LNCaP clone FGC (cell line): Measurements from ENCODE around the gene SMIM24.

ENCODE experiments used
- DNase-seq: peaks from one replicate; pipeline ENCODE4 v3.0.0-alpha.2; 2011; ENCODE audit warnings: low read depth
- H3K4me3 ChIP-seq: 2 replicates; pipeline ENCODE4 v1.5.1; 2011; ENCODE audit warnings: mild to moderate bottlenecking, low read depth, low read length, control low read depth
- TF ChIP-seq, protein P1 (sequence below): IDR thresholded peaks from 2 replicates; pipeline ENCODE4 v1.5.1; 2012; ENCODE audit warnings: mild to moderate bottlenecking; ENCODE audit not compliant: control insufficient read depth, insufficient read depth; ENCODE audit errors: extremely low read depth

The SMIM24 gene

DNA sequence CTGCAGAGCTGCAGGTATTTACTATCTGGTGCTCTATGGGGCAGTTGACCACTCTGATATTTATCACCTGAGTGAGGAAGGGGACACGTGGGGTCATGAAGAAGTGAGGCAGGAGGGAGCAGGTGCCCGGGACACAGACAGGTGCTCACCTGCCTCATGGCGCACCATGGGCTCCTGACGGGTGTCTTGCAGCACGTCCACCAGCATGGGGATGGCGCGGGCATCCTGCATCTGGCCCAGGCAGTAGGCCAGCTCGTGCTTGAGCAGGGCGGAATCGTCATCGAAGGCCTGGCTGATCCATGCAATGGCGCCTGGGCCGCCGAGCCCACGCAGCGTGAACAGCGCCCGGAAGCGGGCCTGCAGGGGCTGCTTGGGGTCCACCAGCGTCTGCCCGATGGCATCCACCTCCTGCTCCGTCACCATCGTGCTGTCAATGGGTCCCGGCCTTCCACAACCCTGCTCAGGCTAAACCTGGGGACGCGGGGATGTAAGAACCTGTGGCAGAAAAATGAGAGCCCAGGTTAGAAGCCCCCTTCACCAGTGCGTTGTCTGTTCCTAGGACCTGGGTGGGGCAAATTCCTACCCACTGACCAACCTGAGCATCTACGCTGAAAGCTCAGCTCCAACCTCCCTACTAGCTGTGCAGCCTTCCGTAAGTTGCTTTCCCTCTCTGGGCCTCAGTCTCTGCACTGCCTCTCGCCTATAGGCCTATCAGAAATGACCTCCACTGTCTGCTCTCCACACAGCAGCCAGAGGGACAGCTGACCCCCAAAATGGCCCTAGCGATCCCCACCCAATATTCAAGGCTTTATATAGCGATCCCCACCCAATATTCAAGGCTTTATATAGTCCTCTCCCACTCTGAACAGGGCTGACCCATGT lies 16.3 kb upstream of the SMIM24 start:
- no peak overlapping the region for H3K4me3 ChIP-seq
- TF ChIP-seq, protein P1, sequence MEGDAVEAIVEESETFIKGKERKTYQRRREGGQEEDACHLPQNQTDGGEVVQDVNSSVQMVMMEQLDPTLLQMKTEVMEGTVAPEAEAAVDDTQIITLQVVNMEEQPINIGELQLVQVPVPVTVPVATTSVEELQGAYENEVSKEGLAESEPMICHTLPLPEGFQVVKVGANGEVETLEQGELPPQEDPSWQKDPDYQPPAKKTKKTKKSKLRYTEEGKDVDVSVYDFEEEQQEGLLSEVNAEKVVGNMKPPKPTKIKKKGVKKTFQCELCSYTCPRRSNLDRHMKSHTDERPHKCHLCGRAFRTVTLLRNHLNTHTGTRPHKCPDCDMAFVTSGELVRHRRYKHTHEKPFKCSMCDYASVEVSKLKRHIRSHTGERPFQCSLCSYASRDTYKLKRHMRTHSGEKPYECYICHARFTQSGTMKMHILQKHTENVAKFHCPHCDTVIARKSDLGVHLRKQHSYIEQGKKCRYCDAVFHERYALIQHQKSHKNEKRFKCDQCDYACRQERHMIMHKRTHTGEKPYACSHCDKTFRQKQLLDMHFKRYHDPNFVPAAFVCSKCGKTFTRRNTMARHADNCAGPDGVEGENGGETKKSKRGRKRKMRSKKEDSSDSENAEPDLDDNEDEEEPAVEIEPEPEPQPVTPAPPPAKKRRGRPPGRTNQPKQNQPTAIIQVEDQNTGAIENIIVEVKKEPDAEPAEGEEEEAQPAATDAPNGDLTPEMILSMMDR = no peak
- DNase-seq = no peak

DNA sequence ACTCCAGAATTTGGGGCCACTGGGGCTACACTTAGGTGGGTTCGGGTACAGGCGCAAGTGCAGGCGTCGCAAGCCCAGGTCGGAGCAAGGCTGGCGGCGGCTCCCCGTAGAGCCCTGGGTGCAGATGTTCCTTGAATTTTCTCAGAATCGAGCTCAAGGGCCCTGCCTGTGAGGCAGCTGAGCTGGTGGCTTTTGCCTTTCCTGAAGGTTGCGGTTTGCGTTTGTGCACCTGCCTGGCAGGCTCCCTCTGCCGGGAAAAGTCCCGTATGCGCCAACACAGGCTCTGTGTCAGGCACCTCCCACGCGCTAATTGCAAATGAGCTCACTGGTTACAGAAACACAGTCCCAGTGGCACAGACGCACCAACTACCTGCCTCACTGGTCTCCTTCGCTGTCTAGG lies 14.2 kb upstream of the SMIM24 start:
- no peak overlapping the region for H3K4me3 ChIP-seq
- DNase-seq = no peak
- TF ChIP-seq, protein P1 = no peak

DNA sequence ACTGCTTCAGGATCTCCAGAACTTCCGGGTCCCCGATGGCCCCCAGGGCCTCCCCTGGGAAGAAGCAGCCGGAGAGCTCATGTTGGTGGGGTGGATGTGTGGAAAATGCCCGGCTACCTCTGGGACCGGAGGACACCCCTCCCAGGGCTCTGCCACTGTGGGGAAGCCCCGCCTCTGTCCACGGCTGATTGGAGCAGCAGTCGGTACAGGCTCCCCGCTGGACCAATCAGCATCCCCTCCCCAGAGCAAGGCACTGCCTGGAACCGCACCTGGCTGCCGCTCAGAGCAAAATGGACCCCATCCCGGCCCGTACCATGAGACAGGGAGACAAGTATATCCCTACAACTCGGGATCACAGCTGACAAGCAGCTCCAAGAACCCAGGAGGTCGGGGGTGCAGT lies 13.7 kb upstream of the SMIM24 start:
- TF ChIP-seq, protein P1 = no peak
- no peak overlapping the region for H3K4me3 ChIP-seq

DNA sequence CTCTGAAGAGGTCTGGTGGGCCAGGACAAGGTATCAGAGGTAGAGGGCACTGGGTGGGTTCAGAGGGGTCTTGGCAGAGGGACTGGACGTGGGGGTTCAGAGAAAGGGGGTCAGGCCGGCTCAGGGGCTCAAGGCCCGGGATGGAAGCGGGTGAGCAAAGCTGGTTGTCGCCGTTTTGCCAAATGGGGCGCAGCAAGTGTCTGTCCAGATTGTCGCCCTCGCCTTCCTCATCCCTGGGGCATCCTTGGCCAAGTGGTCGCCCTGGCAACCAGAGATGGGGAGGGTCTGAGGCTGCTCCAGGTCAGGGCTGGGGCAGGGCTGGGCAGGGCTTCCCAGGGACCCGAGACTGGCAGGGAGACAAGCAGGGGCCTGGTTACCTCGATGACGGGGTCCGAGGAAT lies 13.3 kb upstream of the SMIM24 start:
- TF ChIP-seq, protein P1 = no peak
- DNase-seq = no peak
- H3K4me3 ChIP-seq = no peak overlapping the region

More for the DNA sequence above, 13.7 kb upstream of the SMIM24 start:
- DNase-seq = no peak

DNA sequence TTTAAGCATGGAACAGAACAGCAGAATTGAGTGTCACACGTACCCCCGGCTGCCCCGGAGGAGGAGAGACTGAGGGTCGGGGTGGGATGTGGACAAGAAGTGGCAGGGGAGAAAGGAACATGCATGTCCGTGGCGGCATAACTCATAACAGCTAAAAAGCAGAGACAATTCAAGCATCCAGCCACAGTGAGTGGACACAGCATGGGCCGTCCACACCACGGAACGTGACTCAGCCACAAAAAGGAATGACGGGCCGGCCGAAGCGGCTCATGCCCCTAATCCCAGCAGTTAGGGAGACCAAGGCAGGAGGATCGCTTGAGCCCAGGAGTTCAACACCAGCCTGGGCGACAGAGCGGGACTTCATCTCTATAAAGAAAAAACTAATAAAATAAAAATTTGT lies 12.6 kb upstream of the SMIM24 start:
- H3K4me3 ChIP-seq = no peak overlapping the region
- DNase-seq = no peak

DNA sequence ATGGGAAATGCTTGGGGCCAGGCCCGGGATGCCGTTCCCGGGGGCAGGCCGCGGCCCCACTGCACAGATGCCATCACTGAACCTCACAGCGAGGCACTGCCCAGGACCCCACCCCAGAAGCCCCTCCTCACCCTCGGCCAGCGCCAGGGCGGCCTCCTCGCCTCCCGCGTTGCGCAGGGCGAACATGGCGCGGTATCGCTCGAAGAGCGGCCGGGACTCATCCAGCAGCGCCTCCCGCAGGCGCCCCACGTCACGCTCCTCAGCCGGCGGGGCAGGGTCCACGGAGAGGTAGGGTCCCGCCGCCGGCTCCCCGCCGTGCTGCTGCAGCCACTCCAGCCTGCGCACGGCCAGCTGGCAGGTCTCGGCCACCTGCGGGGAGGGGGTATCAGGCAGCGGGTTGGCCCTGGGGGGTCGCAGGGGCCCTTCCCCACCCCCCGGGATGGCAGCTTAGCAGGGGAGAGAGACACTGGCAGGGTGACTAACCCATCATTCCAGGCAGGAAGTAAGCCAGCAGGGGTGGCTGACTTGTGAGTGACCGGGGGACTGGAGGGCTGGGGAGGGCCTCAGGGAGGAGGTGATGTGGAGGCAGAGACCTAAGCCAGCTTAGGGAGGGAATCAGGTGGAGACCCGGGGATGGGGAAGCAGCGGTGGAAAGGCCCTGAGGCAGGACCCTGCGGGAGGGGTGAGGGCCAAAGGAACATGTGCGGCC lies 12.0 kb upstream of the SMIM24 start:
- TF ChIP-seq, protein P1 = no peak
- no peak overlapping the region for H3K4me3 ChIP-seq
- no peak for DNase-seq

More for the DNA sequence above, 12.6 kb upstream of the SMIM24 start:
- TF ChIP-seq, protein P1 = no peak
